Measurements from ENCODE around the gene NPTX1. TPM values are rescaled to one million over a fixed set of nuclear protein-coding genes. Genes with fewer than 3 reads are reported as not detected.

NPTX1 gene
- total RNA-seq, 1 experiment from 2014 or later, result 1.6 TPM

DNA sequence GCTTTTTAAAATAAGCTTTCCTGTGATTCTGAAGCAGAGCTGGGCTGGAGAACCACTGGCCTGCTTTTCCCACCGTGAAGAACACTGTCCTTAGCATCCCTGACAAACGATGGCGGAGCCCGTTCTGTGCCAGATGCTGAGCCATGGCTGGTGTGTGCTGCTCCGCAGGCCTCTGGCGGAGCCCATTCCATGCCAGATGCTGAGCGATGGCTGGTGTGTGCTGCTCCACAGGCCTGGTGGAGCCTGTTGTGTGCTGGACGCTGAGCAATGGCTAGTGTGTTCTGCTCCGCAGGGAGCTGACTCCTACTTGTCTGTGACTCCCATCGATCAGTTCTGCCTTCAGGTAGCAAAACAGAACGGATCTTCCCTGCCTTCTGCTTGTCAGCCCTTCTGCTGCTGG is 57.2 kb downstream of the NPTX1 start:
- H3K4me3 ChIP-seq (ENCODE audit: insufficient read depth, low read depth, low read length), result no peak overlapping the region
- H3K36me3 ChIP-seq (replicated peaks; ENCODE audit: control insufficient read depth, insufficient read depth, low read length), result peaks cover 3% of the 10 kb centered on the region
- peak; percentile 27 for DNase-seq
- H3K27me3 ChIP-seq (ENCODE audit: control insufficient read depth, insufficient read depth, low read length), result peaks cover 6% of the 10 kb centered on the region

DNA sequence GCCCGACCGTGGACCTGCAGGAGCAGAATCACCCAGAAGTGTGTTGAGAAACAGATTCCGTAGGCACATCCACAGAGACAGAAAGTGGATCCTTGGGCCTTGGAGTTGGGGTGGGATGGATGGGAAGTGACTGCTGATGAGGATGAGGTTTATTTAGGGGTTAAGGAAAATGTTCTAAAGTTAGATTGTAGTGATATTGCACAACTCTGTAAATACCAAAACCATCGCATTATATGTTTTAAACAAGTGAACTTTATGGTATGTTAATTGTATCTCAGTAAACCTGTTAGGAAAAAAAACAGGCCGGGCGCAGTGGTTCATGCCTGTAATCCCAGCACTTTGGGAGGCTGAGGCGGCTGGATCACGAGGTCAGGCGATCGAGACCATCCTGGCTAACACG is 57.8 kb downstream of the NPTX1 start:
- peaks cover 12% of the 10 kb centered on the region for H3K27me3 ChIP-seq (ENCODE audit: control insufficient read depth, insufficient read depth, low read length)
- no peak for DNase-seq

More for the DNA sequence above, 57.8 kb downstream of the NPTX1 start:
- H3K4me3 ChIP-seq (ENCODE audit: insufficient read depth, low read depth, low read length), result no peak overlapping the region
- peaks cover 3% of the 10 kb centered on the region for H3K36me3 ChIP-seq (replicated peaks; ENCODE audit: control insufficient read depth, insufficient read depth, low read length)

Other genes with a start within 250 kb of the NPTX1 start
- 29.4 and 48.8 TPM in 2 replicates for gene RNF213, start 215.8 kb downstream of the NPTX1 start, total RNA-seq (2014; rRNA removed; shearing (Covaris generic))
- 17.1 and 26.0 TPM in 2 replicates for gene ENDOV, start 61.4 kb downstream of the NPTX1 start, total RNA-seq (2014; rRNA removed; shearing (Covaris generic))
- gene RPTOR, start 68.2 kb upstream of the NPTX1 start, total RNA-seq (2014; rRNA removed; shearing (Covaris generic)), result 20.9 TPM in 2 replicates